MCF 10A (cell line): ENCODE data around the gene CACNA1D. TPM values are rescaled to one million over a fixed set of nuclear protein-coding genes. Genes with fewer than 3 reads are reported as not detected.

Experiments used
- BruUV-seq: library from RNA; stranded (reverse); fragments of 400-500 nt; replicated peaks from 2 replicates; lab custom pipeline; 2021; lab: Mats Ljungman, UMichigan
- CTCF ChIA-PET: fragments of 300-600 bp; sonication (Branson Sonifier 250); formaldehyde crosslinking; extraction: SDS; loops from one replicate; lab custom pipeline; 2021; ENCODE audit warnings: antibody characterized with exemption, inconsistent platforms; lab: Yijun Ruan, JAX
- POLR2A ChIA-PET: fragments of 300-600, 350-650 bp; sonication (Branson Sonifier 250); formaldehyde crosslinking; extraction: SDS; loops from one replicate; lab custom pipeline; 2020; ENCODE audit warnings: antibody characterized with exemption, inconsistent platforms; lab: Yijun Ruan, JAX
- DNase-seq: peaks from one replicate; pipeline ENCODE4 v3.0.0-alpha.2; 2018; ENCODE audit not compliant: unreplicated experiment
- H3K27ac Mint-ChIP-seq: one replicate; pipeline ENCODE4 v1.8.0; 2022; ENCODE audit warnings: mild to moderate bottlenecking, low read depth, mixed read lengths; ENCODE audit not compliant: unreplicated experiment
- H3K27me3 Mint-ChIP-seq: one replicate; pipeline ENCODE4 v1.8.0; 2022; ENCODE audit warnings: mixed read lengths; ENCODE audit not compliant: insufficient read depth, unreplicated experiment
- H3K36me3 Mint-ChIP-seq: one replicate; pipeline ENCODE4 v1.8.0; 2022; ENCODE audit warnings: mild to moderate bottlenecking, moderate library complexity, mixed read lengths; ENCODE audit not compliant: insufficient read depth, unreplicated experiment
- H3K4me1 Mint-ChIP-seq: one replicate; pipeline ENCODE4 v1.8.0; 2022; ENCODE audit warnings: mixed read lengths; ENCODE audit not compliant: insufficient read depth, unreplicated experiment
- H3K4me3 Mint-ChIP-seq: one replicate; pipeline ENCODE4 v1.8.0; 2022; ENCODE audit warnings: mild to moderate bottlenecking, moderate library complexity, mixed read lengths; ENCODE audit not compliant: unreplicated experiment
- H3K9me3 Mint-ChIP-seq: one replicate; pipeline ENCODE4 v1.8.0; 2022; ENCODE audit warnings: mixed read lengths; ENCODE audit not compliant: unreplicated experiment
- CTCF ChIP-seq: fragments of 200-600 bp; IDR thresholded peaks from one replicate; pipeline ENCODE4 v1.8.0; 2022; ENCODE audit warnings: antibody characterized with exemption, mild to moderate bottlenecking; ENCODE audit not compliant: unreplicated experiment
- intact Hi-C: fragments of 100-400 bp; cut with micrococcal nuclease; formaldehyde crosslinking; loops from 2 replicates; pipeline ENCODE4 v1.14.1; 2022
- total RNA-seq: library from RNA; stranded (reverse); gene quantifications from 2 replicates; pipeline ENCODE4 v1.2.3, GENCODE V29; 2022

Gene CACNA1D
- total RNA-seq, 1 experiment from 2014 or later = 0.26 TPM

- H3K9me3 Mint-ChIP-seq = no peaks in the 10 kb centered on the region
- no peaks in the 10 kb centered on the region for H3K36me3 Mint-ChIP-seq
- no peak overlapping the region for H3K4me3 Mint-ChIP-seq
- TF ChIP-seq CTCF = no peak
- no peaks in the 10 kb centered on the region for H3K4me1 Mint-ChIP-seq
- H3K27me3 Mint-ChIP-seq = no peaks in the 10 kb centered on the region
- ChIA-PET POLR2A (no interaction called here), CTCF (no interaction called here)
- BruUV-seq = no TSS peak
- intact Hi-C loops = no loop called here
- H3K27ac Mint-ChIP-seq = no peak overlapping the region
- DNase-seq = no peak
Observed at GRCh38 chr3:53815067-53815466, 320.7 kb downstream of the CACNA1D start.

GRCh38 chr3:53815651-53816050, 321.2 kb downstream of the CACNA1D start:
- CTCF ChIA-PET = no interaction called here
- POLR2A ChIA-PET = no interaction called here
- Mint-ChIP-seq H3K36me3 (peaks cover 3% of the 10 kb centered on the region), H3K27me3 (no peaks in the 10 kb centered on the region), H3K4me1 (no peaks in the 10 kb centered on the region), H3K27ac (no peak overlapping the region), H3K4me3 (no peak overlapping the region), H3K9me3 (no peaks in the 10 kb centered on the region)
- intact Hi-C loops = no loop called here
- no peak for TF ChIP-seq CTCF
- BruUV-seq = no TSS peak
- no peak for DNase-seq

- Mint-ChIP-seq H3K27me3 (no peaks in the 10 kb centered on the region), H3K27ac (no peak overlapping the region), H3K4me1 (no peaks in the 10 kb centered on the region), H3K4me3 (no peak overlapping the region), H3K9me3 (no peaks in the 10 kb centered on the region), H3K36me3 (peaks cover 6% of the 10 kb centered on the region)
- intact Hi-C loops = no loop called here
- no peak for DNase-seq
- ChIA-PET CTCF (interaction anchor here (0.6 kb wide), 1 partner anchor 50 kb away, joined by 4 read pairs; no protein-coding TSS in a partner anchor), POLR2A (no interaction called here)
- no TSS peak for BruUV-seq
- no peak for TF ChIP-seq CTCF
Observed at GRCh38 chr3:53816425-53816824, 322.0 kb downstream of the CACNA1D start.

GRCh38 chr3:53817211-53817610, 322.8 kb downstream of the CACNA1D start:
- POLR2A ChIA-PET = no interaction called here
- no peak overlapping the region for H3K27ac Mint-ChIP-seq

More at GRCh38 chr3:53817211-53817610, 322.8 kb downstream of the CACNA1D start:
- DNase-seq = no peak
- Mint-ChIP-seq H3K36me3 (peaks cover 6% of the 10 kb centered on the region), H3K9me3 (no peaks in the 10 kb centered on the region), H3K27me3 (no peaks in the 10 kb centered on the region), H3K4me3 (no peak overlapping the region), H3K4me1 (peaks cover 6% of the 10 kb centered on the region)
- BruUV-seq = no TSS peak
- no peak for TF ChIP-seq CTCF
- CTCF ChIA-PET = no interaction called here
- intact Hi-C loops = no loop called here
